BE2C (cell line): ENCODE data around the gene ERVV-1.

Experiments used
- DNase-seq: peaks from one replicate; pipeline ENCODE4 v3.0.0-alpha.2; 2020
- H3K27me3 ChIP-seq: fragments of 250-450 bp; sonication (Bioruptor Pico); 2 replicates; pipeline ENCODE4 v1.5.1; 2020; ENCODE audit warnings: mild to moderate bottlenecking
- H3K36me3 ChIP-seq: fragments of 250-450 bp; sonication (Bioruptor Pico); 2 replicates; pipeline ENCODE4 v1.5.1; 2020; ENCODE audit warnings: mild to moderate bottlenecking
- H3K4me1 ChIP-seq: fragments of 250-450 bp; sonication (Bioruptor Pico); 2 replicates; pipeline ENCODE4 v1.5.1; 2020
- H3K4me3 ChIP-seq: 2 replicates; pipeline ENCODE4 v1.5.1; 2011; ENCODE audit warnings: low read depth, low read length
- H3K9me3 ChIP-seq: fragments of 250-450 bp; sonication (Bioruptor Pico); 2 replicates; pipeline ENCODE4 v1.5.1; 2020
- CTCF ChIP-seq: IDR thresholded peaks from 2 replicates; pipeline ENCODE4 v1.5.1; 2012; ENCODE audit warnings: mild to moderate bottlenecking, low read depth, low read length

ERVV-1 gene

GRCh38 chr19:53034054-53034453 is 20.3 kb downstream of the ERVV-1 start:
- H3K4me1 ChIP-seq, result no peaks in the 10 kb centered on the region
- H3K36me3 ChIP-seq, result no peaks in the 10 kb centered on the region
- no peaks in the 10 kb centered on the region for H3K27me3 ChIP-seq
- TF ChIP-seq CTCF, result no peak
- DNase-seq, result no peak
- no peak overlapping the region for H3K4me3 ChIP-seq
- H3K9me3 ChIP-seq, result no peaks in the 10 kb centered on the region; the same call in 1 of the 2 replicates

- Histone ChIP-seq H3K4me3 (no peak overlapping the region), H3K36me3 (no peaks in the 10 kb centered on the region), H3K4me1 (no peaks in the 10 kb centered on the region), H3K27me3 (no peaks in the 10 kb centered on the region), H3K9me3 (no peaks in the 10 kb centered on the region; the same call in 1 of the 2 replicates)
- TF ChIP-seq CTCF, result no peak
- DNase-seq, result no peak
These were observed 21.4 kb downstream of the ERVV-1 start for GRCh38 chr19:53034948-53035675.

- TF ChIP-seq CTCF, result no peak
- Histone ChIP-seq H3K27me3 (no peaks in the 10 kb centered on the region), H3K36me3 (no peaks in the 10 kb centered on the region), H3K4me3 (peak overlapping the region; percentile 55), H3K4me1 (no peaks in the 10 kb centered on the region), H3K9me3 (no peaks in the 10 kb centered on the region; the same call in 1 of the 2 replicates)
- DNase-seq, result peak; percentile 50
These were observed 23.7 kb downstream of the ERVV-1 start for GRCh38 chr19:53037101-53038097.

DNA sequence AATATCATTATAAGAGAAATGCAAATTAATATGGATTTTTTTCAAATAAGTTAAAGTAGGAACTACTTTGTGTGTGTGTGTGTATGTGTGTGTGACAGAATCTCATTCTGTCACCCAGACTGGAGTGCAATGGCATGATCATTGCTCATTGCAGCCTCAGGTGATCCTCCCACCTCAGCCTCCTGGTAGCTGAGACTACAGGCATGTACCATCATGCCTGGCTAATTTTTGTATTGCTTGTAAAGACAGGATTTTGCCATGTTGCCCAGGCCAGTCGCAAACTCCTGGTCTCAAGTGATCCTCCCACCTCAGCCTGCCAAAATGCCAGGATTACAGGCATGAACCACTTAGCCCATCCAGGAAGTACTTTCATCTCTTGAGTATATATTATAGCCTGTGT is 27.6 kb downstream of the ERVV-1 start:
- Histone ChIP-seq H3K4me3 (no peak overlapping the region), H3K27me3 (no peaks in the 10 kb centered on the region), H3K9me3 (no peaks in the 10 kb centered on the region; the same call in 1 of the 2 replicates), H3K4me1 (no peaks in the 10 kb centered on the region), H3K36me3 (no peaks in the 10 kb centered on the region)
- no peak for TF ChIP-seq CTCF
- DNase-seq, result no peak

DNA sequence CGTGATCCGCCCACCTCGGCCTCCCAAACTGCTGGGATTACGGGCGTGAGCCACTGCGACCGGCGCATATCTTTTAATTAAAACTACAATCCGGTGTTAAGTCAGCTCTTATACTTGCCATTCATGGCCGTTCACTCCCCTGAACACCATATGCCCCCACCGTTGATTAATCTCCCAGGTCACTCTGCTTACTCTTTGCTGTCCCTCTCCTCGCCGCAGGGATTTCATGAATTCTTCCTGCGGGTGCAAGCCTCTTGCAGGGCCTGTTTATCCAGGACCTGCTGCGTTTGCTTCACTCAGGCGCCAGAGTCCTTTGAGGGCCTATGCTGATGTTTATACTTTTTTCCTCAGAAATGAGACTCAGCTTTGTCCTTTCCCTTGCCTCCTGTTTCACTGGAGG is 31.8 kb downstream of the ERVV-1 start:
- Histone ChIP-seq H3K4me1 (no peaks in the 10 kb centered on the region), H3K27me3 (no peaks in the 10 kb centered on the region), H3K36me3 (no peaks in the 10 kb centered on the region), H3K9me3 (no peaks in the 10 kb centered on the region; the same call in 1 of the 2 replicates), H3K4me3 (no peak overlapping the region)
- DNase-seq, result no peak
- TF ChIP-seq CTCF, result no peak
